ENCODE data around the gene DSCAML1.

DSCAML1 gene

DNA sequence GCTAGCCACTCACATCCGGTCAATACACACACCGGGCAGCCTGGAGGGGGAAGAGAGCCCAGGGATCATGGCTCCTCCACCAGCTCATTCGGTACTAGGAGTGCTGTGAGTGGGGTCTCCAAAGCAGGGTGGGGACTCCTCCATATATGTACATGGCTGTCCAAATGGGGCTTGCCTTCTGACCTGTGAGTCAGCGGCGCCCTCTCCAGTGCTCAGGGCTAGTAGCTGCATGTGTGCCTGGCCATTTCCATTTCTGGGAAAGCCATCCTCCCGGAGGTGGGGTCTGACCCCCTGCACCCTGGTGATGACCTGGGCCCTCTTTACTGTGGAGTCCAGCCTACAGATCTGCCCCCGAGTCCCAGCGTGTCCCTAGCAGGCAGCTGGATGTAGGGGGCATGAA is 287.5 kb downstream of the DSCAML1 start:
- Histone ChIP-seq H3K36me3 (no peaks in the 10 kb centered on the region), H3K4me3 (no peak overlapping the region), H3K27ac (no peak overlapping the region), H3K9me3 (no peaks in the 10 kb centered on the region), H3K4me1 (no peaks in the 10 kb centered on the region), H3K27me3 (peaks cover 0 to 42% of the 10 kb centered on the region in 2 donors)
- DNase-seq, result no peak
- intact Hi-C loops (cut with DNase I; ENCODE audit: low total_unique reads), result no loop called here
- TF ChIP-seq, protein P1, sequence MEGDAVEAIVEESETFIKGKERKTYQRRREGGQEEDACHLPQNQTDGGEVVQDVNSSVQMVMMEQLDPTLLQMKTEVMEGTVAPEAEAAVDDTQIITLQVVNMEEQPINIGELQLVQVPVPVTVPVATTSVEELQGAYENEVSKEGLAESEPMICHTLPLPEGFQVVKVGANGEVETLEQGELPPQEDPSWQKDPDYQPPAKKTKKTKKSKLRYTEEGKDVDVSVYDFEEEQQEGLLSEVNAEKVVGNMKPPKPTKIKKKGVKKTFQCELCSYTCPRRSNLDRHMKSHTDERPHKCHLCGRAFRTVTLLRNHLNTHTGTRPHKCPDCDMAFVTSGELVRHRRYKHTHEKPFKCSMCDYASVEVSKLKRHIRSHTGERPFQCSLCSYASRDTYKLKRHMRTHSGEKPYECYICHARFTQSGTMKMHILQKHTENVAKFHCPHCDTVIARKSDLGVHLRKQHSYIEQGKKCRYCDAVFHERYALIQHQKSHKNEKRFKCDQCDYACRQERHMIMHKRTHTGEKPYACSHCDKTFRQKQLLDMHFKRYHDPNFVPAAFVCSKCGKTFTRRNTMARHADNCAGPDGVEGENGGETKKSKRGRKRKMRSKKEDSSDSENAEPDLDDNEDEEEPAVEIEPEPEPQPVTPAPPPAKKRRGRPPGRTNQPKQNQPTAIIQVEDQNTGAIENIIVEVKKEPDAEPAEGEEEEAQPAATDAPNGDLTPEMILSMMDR (IDR thresholded peaks at IDR 0.05), result no peak

DNA sequence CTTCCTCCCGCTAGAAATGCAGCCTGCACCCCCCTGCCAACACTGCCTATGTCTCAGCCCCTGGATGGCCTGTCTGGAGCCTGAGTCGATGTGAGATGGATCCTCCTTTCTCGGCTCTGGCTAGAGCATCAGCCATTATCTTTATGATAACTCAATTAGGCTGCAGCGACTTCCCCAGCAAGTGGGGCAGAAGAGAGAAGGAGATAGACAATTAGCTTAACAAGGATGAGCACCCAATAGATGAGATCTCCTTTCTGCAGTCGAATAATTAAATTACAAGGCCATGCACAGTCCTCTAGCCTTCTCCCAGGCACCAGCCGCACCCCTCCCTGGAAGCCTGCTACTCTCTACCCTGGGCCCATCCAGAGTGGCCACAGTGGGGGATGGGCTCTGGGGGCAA is 290.0 kb downstream of the DSCAML1 start:
- DNase-seq, result no peak
- TF ChIP-seq, protein P1 (IDR thresholded peaks at IDR 0.05), result no peak
- Histone ChIP-seq H3K27me3 (peaks cover 0 to 41% of the 10 kb centered on the region in 2 donors), H3K9me3 (no peaks in the 10 kb centered on the region), H3K4me1 (no peaks in the 10 kb centered on the region), H3K36me3 (no peaks in the 10 kb centered on the region), H3K27ac (no peak overlapping the region), H3K4me3 (no peak overlapping the region)
- intact Hi-C loops (cut with DNase I; ENCODE audit: low total_unique reads), result no loop called here

DNA sequence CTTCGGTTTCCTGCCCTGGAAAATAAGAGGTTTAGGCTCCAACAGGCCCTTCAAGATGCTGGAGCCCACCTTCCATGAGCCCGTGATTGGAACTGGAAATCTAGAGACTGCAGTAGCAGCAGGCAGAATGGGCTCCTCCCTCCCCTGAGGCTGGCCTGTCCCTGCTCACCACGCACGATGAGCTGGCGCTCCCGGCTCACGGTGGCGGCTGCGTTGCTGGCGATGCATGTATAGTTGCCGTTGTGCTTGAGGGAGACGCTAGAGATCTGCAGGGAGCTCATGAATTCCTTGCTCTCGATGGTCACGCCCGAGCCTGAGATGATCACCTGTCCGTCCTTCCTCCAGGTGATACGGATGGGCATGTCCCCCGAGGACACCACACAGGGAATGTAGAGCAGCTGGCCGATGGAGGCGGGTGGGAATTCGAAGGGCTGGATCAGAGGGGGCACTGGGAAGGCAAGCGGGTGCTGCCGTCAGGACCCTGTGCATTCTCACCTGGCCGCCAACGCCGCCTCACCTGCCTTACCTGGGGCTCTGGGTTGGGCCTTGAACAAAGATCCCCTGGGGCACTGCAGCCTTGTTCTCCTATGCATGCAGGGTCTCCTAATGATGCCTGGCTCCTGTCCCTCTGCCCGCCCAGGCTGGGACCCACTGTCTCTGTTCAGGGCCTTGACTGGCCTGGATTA is 291.6 kb downstream of the DSCAML1 start:
- Histone ChIP-seq H3K4me1 (no peaks in the 10 kb centered on the region), H3K4me3 (no peak overlapping the region), H3K36me3 (no peaks in the 10 kb centered on the region), H3K27me3 (peaks cover 0 to 34% of the 10 kb centered on the region in 2 donors), H3K27ac (no peak overlapping the region), H3K9me3 (no peaks in the 10 kb centered on the region)
- TF ChIP-seq, protein P1 (IDR thresholded peaks at IDR 0.05), result no peak
- intact Hi-C loops (cut with DNase I; ENCODE audit: low total_unique reads), result no loop called here
- no peak for DNase-seq

DNA sequence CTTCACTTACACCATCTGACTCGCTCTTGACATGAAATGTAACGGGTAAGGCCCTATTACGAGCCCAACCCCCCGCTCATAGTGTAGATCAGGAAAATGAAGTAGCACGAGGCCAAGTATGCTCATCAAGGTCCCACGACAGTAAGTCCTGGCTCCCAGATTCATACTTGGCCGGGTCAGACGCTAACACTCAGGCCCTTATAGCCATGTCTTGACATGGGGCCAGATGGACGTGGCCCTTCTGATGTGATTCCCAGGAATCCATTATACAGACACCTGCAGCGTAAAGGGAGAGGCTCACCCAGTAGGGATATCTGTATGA is 294.3 kb downstream of the DSCAML1 start:
- DNase-seq, result no peak
- Histone ChIP-seq H3K27me3 (peaks cover 0 to 26% of the 10 kb centered on the region in 2 donors), H3K36me3 (no peaks in the 10 kb centered on the region), H3K4me3 (no peak overlapping the region), H3K9me3 (no peaks in the 10 kb centered on the region), H3K4me1 (no peaks in the 10 kb centered on the region), H3K27ac (no peak overlapping the region)
- TF ChIP-seq, protein P1 (IDR thresholded peaks at IDR 0.05), result no peak
- intact Hi-C loops (cut with DNase I; ENCODE audit: low total_unique reads), result no loop called here

DNA sequence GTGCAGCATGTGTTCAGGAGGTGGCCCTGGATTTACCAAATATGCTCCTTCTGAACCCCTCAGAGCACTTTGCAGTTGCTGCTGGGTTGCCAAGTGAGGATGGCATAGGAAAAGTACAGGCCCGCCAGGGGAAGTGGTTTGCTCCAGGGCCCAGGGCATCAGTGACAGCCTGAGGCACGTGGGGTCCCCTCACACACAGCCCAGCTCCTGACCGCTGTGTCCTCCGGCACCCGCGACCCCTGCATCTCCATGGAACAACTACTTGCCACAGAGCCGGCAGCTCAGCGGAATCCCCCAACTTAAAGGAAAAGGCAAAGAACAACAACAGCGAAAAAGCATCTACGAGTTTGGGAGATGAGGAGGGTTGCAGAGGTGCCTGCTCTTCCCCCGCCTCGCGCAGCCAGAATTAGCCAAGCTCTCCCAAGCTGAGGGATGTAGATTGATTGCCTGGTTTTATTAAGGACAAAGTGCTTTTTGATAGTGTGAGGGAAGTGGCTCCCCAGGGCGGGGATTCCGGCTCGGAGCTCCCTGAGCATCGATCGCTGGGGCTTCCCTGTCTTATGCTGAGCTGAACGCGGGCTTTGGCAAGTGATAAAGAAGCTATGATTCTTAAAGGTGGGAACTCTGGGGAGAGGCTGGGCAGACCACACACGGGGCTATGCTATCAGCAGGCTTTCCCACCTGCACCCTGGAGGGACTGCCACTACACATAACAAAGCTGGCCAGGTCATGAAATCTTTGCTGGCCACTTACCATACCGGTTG is 294.8 kb downstream of the DSCAML1 start:
- Histone ChIP-seq H3K9me3 (no peaks in the 10 kb centered on the region), H3K4me3 (no peak overlapping the region), H3K27ac (no peak overlapping the region), H3K4me1 (no peaks in the 10 kb centered on the region), H3K27me3 (peaks cover 0 to 31% of the 10 kb centered on the region in 2 donors), H3K36me3 (no peaks in the 10 kb centered on the region)
- TF ChIP-seq, protein P1 (IDR thresholded peaks at IDR 0.05), result no peak
- intact Hi-C loops (cut with DNase I; ENCODE audit: low total_unique reads), result no loop called here
- no peak for DNase-seq
